ENCODE measurements around the gene TNPO3. TPM values are rescaled to one million over a fixed set of nuclear protein-coding genes. Genes with fewer than 3 reads are reported as not detected.

TNPO3 gene
- total and polyA plus RNA-seq, 10 of the 15 experiments (the other 5 are each of a cell fraction or from before 2014, with no cell fraction given) = 17.6 to 91.8 (median 65.9) TPM

DNA sequence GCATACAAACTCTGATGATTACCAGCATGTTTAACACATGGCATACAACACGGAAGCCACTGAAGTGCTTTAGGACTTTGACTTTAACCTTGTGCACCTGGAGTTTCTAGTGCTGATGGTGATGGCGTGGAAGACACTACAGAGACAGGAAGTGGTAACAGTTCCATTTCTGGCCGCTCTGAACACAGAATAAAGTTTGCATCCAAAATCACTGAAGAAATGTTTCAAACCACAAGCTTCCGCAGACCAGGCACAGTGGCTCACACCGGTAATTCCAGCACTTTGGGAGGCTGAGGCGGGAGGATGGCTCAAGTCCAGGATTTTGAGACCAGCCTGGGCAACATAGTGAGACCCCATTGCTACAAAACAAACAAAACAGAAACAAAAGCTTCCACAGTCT is 40.3 kb upstream of the TNPO3 start:
- intact Hi-C loops (cut with micrococcal nuclease; ENCODE audit: unreplicated experiment) = loop anchor here (2.0 kb wide), 1 partner anchor 116 kb away; no protein-coding TSS in a partner anchor
- no peaks in the 10 kb centered on the region for H3K27me3 ChIP-seq (replicated peaks in 1 of 2; ENCODE audit: control insufficient read depth in 2 of 2, insufficient read depth in 2 of 2, low read length in 1 of 2)
- H3K36me3 ChIP-seq (ENCODE audit: control insufficient read depth in 2 of 2, insufficient read depth in 2 of 2, low read length in 1 of 2) = no peaks in the 10 kb centered on the region
- peak overlapping the region; percentile 52; the same call in 1 of the 2 replicates for H3K4me2 ChIP-seq (ENCODE audit: control insufficient read depth, insufficient read depth)
- H4K20me1 ChIP-seq (ENCODE audit: control insufficient read depth, insufficient read depth) = no peaks in the 10 kb centered on the region
- RAD21 ChIA-PET (ENCODE audit: unreplicated experiment) = interaction anchor here (1.1 to 2.5 kb wide), 4 partner anchors 27 to 112 kb away, joined by 3 to 10 read pairs (median 6); no protein-coding TSS in a partner anchor
- DNase-seq (ENCODE audit: low read depth, low spot score) (peak; percentile 80), ATAC-seq (peak; percentile 76), FAIRE-seq (peak; percentile 99)
- H3K9me3 ChIP-seq (replicated peaks; ENCODE audit: control insufficient read depth, insufficient read depth, low read length) = no peaks in the 10 kb centered on the region; the same call in 1 of the 3 replicates
- in situ Hi-C loops (cut with MboI) = no loop called here
- WGBS (ENCODE audit: insufficient coverage, insufficient replicate concordance, low lambda C conversion rate, missing lambda C conversion rate) = 0% methylated on average over 6 of the region's 6 CpGs
- no TSS peak for BruUV-seq (replicated peaks)
- peak overlapping the region; percentile 25 for H2AFZ ChIP-seq (ENCODE audit: control insufficient read depth, low read depth, low read length)
- SMC1A ChIA-PET (ENCODE audit: uncharacterized antibody, unreplicated experiment) = interaction anchor here (0.6 to 2.4 kb wide), 12 partner anchors 7 to 232 kb away, joined by 3 to 8 read pairs (median 4); partner anchors contain the start of gene TNPO3
- H3K9ac ChIP-seq (ENCODE audit: control insufficient read depth, insufficient read depth, low read length) = no peak overlapping the region
- peaks cover 29% of the 10 kb centered on the region for H3K4me1 ChIP-seq (ENCODE audit: control insufficient read depth, insufficient read depth, low read length)
- CTCF ChIA-PET = interaction anchor here (0.9 to 2.3 kb wide), 5 partner anchors 69 to 119 kb away, joined by 3 to 14 read pairs (median 9); no protein-coding TSS in a partner anchor
- no peaks in the 10 kb centered on the region for H3K79me2 ChIP-seq (ENCODE audit: control insufficient read depth, insufficient read depth, low read length)
- H3K4me3 ChIP-seq = peak overlapping the region; percentile 14; the same call in 1 of the 2 replicates
- POLR2A ChIA-PET = no interaction called here
- peak overlapping the region; percentile 73 for H3K27ac ChIP-seq (ENCODE audit: control insufficient read depth, insufficient read depth)
- TF ChIP-seq, protein P1, sequence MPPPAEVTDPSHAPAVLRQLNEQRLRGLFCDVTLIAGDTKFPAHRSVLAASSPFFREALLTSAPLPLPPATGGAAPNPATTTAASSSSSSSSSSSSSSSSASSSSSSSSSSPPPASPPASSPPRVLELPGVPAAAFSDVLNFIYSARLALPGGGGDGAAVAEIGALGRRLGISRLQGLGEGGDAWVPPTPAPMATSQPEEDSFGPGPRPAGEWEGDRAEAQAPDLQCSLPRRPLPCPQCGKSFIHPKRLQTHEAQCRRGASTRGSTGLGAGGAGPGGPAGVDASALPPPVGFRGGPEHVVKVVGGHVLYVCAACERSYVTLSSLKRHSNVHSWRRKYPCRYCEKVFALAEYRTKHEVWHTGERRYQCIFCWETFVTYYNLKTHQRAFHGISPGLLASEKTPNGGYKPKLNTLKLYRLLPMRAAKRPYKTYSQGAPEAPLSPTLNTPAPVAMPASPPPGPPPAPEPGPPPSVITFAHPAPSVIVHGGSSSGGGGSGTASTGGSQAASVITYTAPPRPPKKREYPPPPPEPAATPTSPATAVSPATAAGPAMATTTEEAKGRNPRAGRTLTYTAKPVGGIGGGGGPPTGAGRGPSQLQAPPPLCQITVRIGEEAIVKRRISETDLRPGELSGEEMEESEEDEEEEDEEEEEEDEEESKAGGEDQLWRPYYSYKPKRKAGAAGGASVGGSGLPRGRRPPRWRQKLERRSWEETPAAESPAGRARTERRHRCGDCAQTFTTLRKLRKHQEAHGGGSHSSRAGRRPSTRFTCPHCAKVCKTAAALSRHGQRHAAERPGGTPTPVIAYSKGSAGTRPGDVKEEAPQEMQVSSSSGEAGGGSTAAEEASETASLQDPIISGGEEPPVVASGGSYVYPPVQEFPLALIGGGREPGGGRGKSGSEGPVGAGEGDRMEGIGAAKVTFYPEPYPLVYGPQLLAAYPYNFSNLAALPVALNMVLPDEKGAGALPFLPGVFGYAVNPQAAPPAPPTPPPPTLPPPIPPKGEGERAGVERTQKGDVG (CRISPR knock-in tag; IDR thresholded peaks at IDR 0.05) = no peak
- TF ChIP-seq MEF2B (IDR thresholded peaks at IDR 0.05; ENCODE audit: partially characterized antibody, poor library complexity, severe bottlenecking) (peak; percentile 53), GATAD2B (conservative IDR thresholded peaks at IDR 0.05; ENCODE audit: low read depth) (no peak), NFIC (IDR thresholded peaks at IDR 0.05; ENCODE audit: low read depth, low read length) (peak; percentile 82), SREBF2 (IDR thresholded peaks at IDR 0.05; ENCODE audit: low read length) (no peak), EP300 (IDR thresholded peaks at IDR 0.05; ENCODE audit: borderline replicate concordance in 1 of 2, control insufficient read depth in 1 of 2, low read depth in 2 of 2, low read length in 2 of 2) (no peak), MEF2A (IDR thresholded peaks at IDR 0.05; ENCODE audit: insufficient read depth, low read depth, low read length) (peak; percentile 59; the same call in 1 of the 2 replicates), POU2F2 (IDR thresholded peaks at IDR 0.05; ENCODE audit: borderline replicate concordance, low read depth, low read length) (0 out of 3 replicates have a peak, but pooled peaks have one; percentile 40), PAX5 (IDR thresholded peaks at IDR 0.05; ENCODE audit: borderline replicate concordance, low read depth, low read length) (no peak), POLR2A (IDR thresholded peaks at IDR 0.05; ENCODE audit: low read depth, low read length) (peak; percentile 38; the same call in 1 of the 2 replicates), YY1 (IDR thresholded peaks at IDR 0.05; ENCODE audit: low read depth, low read length) (peak; percentile 58; the same call in 1 of the 2 replicates)
- TF ChIP-seq, protein P2, sequence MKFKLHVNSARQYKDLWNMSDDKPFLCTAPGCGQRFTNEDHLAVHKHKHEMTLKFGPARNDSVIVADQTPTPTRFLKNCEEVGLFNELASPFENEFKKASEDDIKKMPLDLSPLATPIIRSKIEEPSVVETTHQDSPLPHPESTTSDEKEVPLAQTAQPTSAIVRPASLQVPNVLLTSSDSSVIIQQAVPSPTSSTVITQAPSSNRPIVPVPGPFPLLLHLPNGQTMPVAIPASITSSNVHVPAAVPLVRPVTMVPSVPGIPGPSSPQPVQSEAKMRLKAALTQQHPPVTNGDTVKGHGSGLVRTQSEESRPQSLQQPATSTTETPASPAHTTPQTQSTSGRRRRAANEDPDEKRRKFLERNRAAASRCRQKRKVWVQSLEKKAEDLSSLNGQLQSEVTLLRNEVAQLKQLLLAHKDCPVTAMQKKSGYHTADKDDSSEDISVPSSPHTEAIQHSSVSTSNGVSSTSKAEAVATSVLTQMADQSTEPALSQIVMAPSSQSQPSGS (IDR thresholded peaks at IDR 0.05; ENCODE audit: low read length) = peak; percentile 51; the same call in 1 of the 2 replicates
- TF ChIP-seq, protein P3, sequence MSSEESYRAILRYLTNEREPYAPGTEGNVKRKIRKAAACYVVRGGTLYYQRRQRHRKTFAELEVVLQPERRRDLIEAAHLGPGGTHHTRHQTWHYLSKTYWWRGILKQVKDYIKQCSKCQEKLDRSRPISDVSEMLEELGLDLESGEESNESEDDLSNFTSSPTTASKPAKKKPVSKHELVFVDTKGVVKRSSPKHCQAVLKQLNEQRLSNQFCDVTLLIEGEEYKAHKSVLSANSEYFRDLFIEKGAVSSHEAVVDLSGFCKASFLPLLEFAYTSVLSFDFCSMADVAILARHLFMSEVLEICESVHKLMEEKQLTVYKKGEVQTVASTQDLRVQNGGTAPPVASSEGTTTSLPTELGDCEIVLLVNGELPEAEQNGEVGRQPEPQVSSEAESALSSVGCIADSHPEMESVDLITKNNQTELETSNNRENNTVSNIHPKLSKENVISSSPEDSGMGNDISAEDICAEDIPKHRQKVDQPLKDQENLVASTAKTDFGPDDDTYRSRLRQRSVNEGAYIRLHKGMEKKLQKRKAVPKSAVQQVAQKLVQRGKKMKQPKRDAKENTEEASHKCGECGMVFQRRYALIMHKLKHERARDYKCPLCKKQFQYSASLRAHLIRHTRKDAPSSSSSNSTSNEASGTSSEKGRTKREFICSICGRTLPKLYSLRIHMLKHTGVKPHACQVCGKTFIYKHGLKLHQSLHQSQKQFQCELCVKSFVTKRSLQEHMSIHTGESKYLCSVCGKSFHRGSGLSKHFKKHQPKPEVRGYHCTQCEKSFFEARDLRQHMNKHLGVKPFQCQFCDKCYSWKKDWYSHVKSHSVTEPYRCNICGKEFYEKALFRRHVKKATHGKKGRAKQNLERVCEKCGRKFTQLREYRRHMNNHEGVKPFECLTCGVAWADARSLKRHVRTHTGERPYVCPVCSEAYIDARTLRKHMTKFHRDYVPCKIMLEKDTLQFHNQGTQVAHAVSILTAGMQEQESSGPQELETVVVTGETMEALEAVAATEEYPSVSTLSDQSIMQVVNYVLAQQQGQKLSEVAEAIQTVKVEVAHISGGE (CRISPR knock-in tag; IDR thresholded peaks at IDR 0.05) = no peak
- TF ChIP-seq, protein P4, sequence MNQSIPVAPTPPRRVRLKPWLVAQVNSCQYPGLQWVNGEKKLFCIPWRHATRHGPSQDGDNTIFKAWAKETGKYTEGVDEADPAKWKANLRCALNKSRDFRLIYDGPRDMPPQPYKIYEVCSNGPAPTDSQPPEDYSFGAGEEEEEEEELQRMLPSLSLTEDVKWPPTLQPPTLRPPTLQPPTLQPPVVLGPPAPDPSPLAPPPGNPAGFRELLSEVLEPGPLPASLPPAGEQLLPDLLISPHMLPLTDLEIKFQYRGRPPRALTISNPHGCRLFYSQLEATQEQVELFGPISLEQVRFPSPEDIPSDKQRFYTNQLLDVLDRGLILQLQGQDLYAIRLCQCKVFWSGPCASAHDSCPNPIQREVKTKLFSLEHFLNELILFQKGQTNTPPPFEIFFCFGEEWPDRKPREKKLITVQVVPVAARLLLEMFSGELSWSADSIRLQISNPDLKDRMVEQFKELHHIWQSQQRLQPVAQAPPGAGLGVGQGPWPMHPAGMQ (IDR thresholded peaks at IDR 0.05; ENCODE audit: borderline replicate concordance) = no peak
